ENCODE results near the gene MEX3C. TPM values are rescaled to one million over a fixed set of nuclear protein-coding genes. Genes with fewer than 3 reads are reported as not detected.
A peak's percentile ranks its signal among the peaks of the same experiment; 100 is the strongest.

Gene MEX3C
- 10 to 100 TPM; 15.9 to 16.2 TPM for total RNA-seq

DNA sequence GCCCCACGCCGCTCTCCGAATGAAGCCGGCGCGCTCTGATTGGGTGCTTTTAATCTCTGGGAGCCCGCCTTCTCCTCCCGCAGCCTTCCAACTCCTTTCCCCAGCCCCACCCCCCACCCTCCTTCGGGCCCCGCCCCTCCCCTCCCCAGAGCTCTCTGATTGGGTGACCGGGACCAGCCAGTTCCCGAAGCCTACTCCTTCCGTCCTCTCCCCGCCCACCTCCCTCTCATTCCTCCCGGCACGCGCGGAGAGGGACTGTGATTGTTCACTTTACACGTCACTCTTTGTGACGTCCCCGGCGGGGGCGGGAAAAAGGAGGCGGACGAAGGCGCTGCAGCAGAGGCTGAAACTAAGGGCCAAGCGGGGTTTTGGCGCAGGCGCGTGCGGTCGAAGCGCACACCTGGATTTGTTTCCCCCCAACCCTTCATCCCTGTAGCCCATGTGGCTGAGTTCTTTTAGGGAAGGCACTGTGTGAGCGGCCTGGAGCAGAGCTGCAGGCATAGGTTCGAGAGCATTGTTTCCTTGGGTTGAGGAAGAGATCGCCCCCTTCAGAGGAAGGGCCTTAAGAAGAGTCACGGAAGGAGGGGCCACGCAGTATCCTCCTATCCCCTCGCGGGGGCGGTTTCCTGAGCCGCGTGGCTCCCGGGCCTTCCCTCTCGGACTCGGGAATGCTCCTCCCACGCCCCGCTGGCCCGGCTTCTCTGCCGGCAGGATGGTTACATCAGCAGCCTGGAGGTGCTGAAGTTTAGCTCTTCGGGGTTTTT, at the start of gene MEX3C:
Gene MEX3C (minus strand): TSS at position 21 of the 764 bp plus-strand sequence. CDS start 361 bp downstream, outside the sequence.
- no peaks in the 10 kb centered on the region for H3K36me3 ChIP-seq
- peak within 1 kb of the TSS; percentile 97 to 99 for H3K27ac ChIP-seq
- peak in 1 of 2 donors; percentile 50 for TF ChIP-seq CTCF (IDR thresholded peaks at IDR 0.05)
- H3K9me3 ChIP-seq, result no peaks in the 10 kb centered on the region
- H3K4me3 ChIP-seq, result peak within 1 kb of the TSS; percentile 81 to 96
- DNase-seq (ENCODE audit: low spot score), result peak; percentile 99
- peaks cover 0 to 26% of the 10 kb centered on the region in 2 donors for H3K4me1 ChIP-seq
- no peaks in the 10 kb centered on the region for H3K27me3 ChIP-seq

DNA sequence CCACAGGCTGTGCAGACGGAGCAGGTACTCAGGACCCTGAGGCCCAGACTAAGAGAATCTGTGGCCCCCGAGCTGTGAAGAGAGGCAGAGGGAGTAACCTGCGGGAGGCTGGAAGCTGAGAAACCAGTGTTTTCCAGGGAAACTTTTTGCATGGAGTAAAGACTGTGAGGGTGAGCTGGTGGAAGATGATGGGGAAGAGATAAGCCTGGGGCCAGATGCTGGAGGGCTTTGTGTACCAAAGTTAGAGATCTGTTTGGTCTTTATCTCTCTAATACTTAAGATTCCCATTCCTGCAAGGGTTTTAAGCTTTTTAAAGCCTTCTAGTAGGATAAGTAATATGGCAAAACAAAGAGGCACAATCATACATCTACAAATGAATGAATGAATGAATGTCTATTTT, 43.7 kb upstream of the MEX3C start:
- no peaks in the 10 kb centered on the region for H3K9me3 ChIP-seq

GRCh38 chr18:51236225-51236624, 38.7 kb upstream of the MEX3C start:
- no peak for DNase-seq (ENCODE audit: low spot score)
- no peaks in the 10 kb centered on the region for H3K36me3 ChIP-seq
- no peaks in the 10 kb centered on the region for H3K27me3 ChIP-seq
- no peak for TF ChIP-seq CTCF (IDR thresholded peaks at IDR 0.05)
- H3K9me3 ChIP-seq, result no peaks in the 10 kb centered on the region
- H3K4me1 ChIP-seq, result no peaks in the 10 kb centered on the region
- H3K27ac ChIP-seq, result no peak overlapping the region
- no peak overlapping the region for H3K4me3 ChIP-seq

More for the DNA sequence above, 43.7 kb upstream of the MEX3C start:
- TF ChIP-seq CTCF (IDR thresholded peaks at IDR 0.05), result no peak
- Histone ChIP-seq H3K27ac (no peak overlapping the region), H3K27me3 (no peaks in the 10 kb centered on the region), H3K4me1 (no peaks in the 10 kb centered on the region), H3K4me3 (no peak overlapping the region), H3K36me3 (no peaks in the 10 kb centered on the region)
- no peak for DNase-seq (ENCODE audit: low spot score)

DNA sequence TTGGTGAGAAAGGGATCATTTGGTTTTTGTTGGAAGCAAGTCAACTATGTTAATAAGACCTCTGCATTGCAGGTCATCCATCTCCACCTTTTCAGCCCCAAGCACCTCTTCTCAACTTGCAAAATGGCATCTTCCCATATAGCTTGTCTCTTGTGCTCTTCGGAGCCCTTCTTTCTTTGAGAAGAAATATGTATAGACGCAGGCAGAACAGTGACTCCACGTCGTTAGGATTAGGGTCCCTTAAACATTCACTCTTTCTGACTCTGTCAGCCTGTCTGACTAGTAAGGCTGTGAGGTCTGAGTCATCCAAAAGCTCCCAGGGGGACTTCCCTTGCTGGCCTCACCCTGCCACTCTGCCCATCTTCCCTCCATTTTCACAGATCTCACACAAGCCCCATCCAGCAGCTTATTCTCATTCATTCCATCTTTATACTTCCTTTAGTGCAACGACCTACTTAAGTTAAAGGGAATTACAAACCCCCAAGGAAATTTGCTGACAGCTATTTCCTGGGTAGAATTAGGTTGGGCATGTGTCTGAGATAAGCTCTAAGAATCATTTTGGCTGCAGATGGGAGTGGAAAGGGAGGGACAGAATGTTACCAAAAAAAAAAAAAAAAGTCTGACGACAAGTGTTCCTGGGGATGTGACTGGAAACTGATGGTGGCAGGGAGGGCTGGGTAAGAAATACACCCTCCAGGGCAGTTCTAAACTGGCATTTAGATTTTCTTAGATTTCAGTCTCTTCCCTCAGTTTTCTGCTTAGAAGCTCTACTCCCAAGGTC, 37.7 kb upstream of the MEX3C start:
- Histone ChIP-seq H3K36me3 (no peaks in the 10 kb centered on the region), H3K4me1 (no peaks in the 10 kb centered on the region), H3K4me3 (no peak overlapping the region), H3K9me3 (no peaks in the 10 kb centered on the region), H3K27me3 (no peaks in the 10 kb centered on the region), H3K27ac (no peak overlapping the region)
- DNase-seq (ENCODE audit: low spot score), result no peak
- no peak for TF ChIP-seq CTCF (IDR thresholded peaks at IDR 0.05)

GRCh38 chr18:51234117-51235008, 36.9 kb upstream of the MEX3C start:
- no peaks in the 10 kb centered on the region for H3K36me3 ChIP-seq
- H3K27me3 ChIP-seq, result no peaks in the 10 kb centered on the region
- no peaks in the 10 kb centered on the region for H3K4me1 ChIP-seq
- H3K27ac ChIP-seq, result no peak overlapping the region
- no peak for TF ChIP-seq CTCF (IDR thresholded peaks at IDR 0.05)
- no peaks in the 10 kb centered on the region for H3K9me3 ChIP-seq
- no peak overlapping the region for H3K4me3 ChIP-seq
- DNase-seq (ENCODE audit: low spot score), result no peak

All from right atrium auricular region (tissue), 2 donors.